HG02759 (cell line): ENCODE measurements around the gene ZNF710.

Source experiments
- ATAC-seq: cut with Tn5 transposase; IDR thresholded peaks from one replicate; pipeline ENCODE4 v1.9.1; 2021; ENCODE audit warnings: mild to moderate bottlenecking, moderate library complexity; ENCODE audit not compliant: unreplicated experiment

Gene ZNF710

GRCh38 chr15:89993349-89993748 is 7.8 kb upstream of the ZNF710 start:
- ATAC-seq = no peak

- no peak for ATAC-seq
These were observed 4.0 kb upstream of the ZNF710 start for GRCh38 chr15:89997079-89997478.

- no peak for ATAC-seq
These were observed 2.9 kb upstream of the ZNF710 start for GRCh38 chr15:89998141-89998661.

- no peak for ATAC-seq
These were observed 2.0 kb upstream of the ZNF710 start for GRCh38 chr15:89998923-89999675.

- ATAC-seq = no peak
These were observed 1.4 kb upstream of the ZNF710 start for GRCh38 chr15:89999676-90000185.

GRCh38 chr15:90000186-90001001 is 730 bp upstream of the ZNF710 start:
- ATAC-seq = no peak

GRCh38 chr15:90001683-90002427 is 731 bp downstream of the ZNF710 start:
- ATAC-seq = peak; percentile 47

- ATAC-seq = peak; percentile 38
These were observed 1.3 kb downstream of the ZNF710 start for GRCh38 chr15:90002428-90002844.

GRCh38 chr15:90003736-90004135 is 2.6 kb downstream of the ZNF710 start:
- ATAC-seq = no peak

GRCh38 chr15:90004252-90004651 is 3.1 kb downstream of the ZNF710 start:
- ATAC-seq = no peak

GRCh38 chr15:90004671-90005070 is 3.5 kb downstream of the ZNF710 start:
- no peak for ATAC-seq

- ATAC-seq = no peak
These were observed 5.3 kb downstream of the ZNF710 start for GRCh38 chr15:90006217-90007075.

GRCh38 chr15:90007076-90007460 is 5.9 kb downstream of the ZNF710 start:
- no peak for ATAC-seq

GRCh38 chr15:90008607-90009006 is 7.5 kb downstream of the ZNF710 start:
- no peak for ATAC-seq

- no peak for ATAC-seq
These were observed 8.3 kb downstream of the ZNF710 start for GRCh38 chr15:90009301-90010022.

- no peak for ATAC-seq
These were observed 10.6 kb downstream of the ZNF710 start for GRCh38 chr15:90011705-90012104.

- ATAC-seq = no peak
These were observed 12.4 kb downstream of the ZNF710 start for GRCh38 chr15:90013503-90013937.

- ATAC-seq = no peak
These were observed 14.2 kb downstream of the ZNF710 start for GRCh38 chr15:90015294-90015693.

GRCh38 chr15:90015749-90016148 is 14.6 kb downstream of the ZNF710 start:
- ATAC-seq = no peak
